ENCODE data around the gene HIGD1A. TPM values are rescaled to one million over a fixed set of nuclear protein-coding genes. Genes with fewer than 3 reads are reported as not detected.

Gene HIGD1A
- total and polyA plus RNA-seq, 9 of the 15 experiments (the other 6 are each of a cell fraction or from before 2014, with no cell fraction given) = 165 to 1,185 (median 333) TPM

DNA sequence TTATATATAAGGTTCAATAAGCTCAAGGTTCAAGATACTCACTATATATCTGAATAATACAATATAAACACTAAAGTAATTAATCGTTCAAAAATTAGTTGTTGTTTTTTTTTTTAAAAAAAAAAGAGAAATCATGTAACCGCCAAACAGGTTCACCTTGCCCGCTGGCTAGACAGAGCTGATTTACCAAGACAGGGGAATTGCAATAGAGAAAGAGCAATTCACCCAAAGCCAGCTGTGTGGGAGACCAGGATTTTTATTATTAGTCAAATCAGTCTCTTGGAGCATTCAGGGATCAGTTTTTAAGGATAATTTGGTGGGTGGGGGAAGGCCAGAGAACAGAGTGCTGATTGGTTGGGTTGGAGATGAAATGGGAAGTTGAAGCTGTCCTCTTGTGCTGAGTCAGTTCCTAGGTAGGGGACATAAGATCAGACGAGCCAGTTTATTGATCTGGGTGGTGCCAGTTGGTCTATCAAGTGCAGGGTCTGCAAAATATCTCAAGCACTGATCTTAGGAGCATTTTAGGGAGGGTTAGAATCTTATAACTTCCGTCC is 7.9 kb downstream of the HIGD1A start (continued):
- TF ChIP-seq JUND (IDR thresholded peaks at IDR 0.05; ENCODE audit: borderline replicate concordance, low read depth, low read length) (no peak), JUND (tag; IDR thresholded peaks at IDR 0.05; ENCODE audit: borderline replicate concordance, low read depth, low read length) (no peak), POLR2H (tag; IDR thresholded peaks at IDR 0.05; ENCODE audit: low read depth) (no peak), DMBX1 (CRISPR knock-in tag; IDR thresholded peaks at IDR 0.05; ENCODE audit: borderline replicate concordance) (no peak), ZNF316 (IDR thresholded peaks at IDR 0.05) (peak; percentile 69), ZNF217 (CRISPR knock-in tag; IDR thresholded peaks at IDR 0.05) (no peak)
- TF ChIP-seq, protein P1, sequence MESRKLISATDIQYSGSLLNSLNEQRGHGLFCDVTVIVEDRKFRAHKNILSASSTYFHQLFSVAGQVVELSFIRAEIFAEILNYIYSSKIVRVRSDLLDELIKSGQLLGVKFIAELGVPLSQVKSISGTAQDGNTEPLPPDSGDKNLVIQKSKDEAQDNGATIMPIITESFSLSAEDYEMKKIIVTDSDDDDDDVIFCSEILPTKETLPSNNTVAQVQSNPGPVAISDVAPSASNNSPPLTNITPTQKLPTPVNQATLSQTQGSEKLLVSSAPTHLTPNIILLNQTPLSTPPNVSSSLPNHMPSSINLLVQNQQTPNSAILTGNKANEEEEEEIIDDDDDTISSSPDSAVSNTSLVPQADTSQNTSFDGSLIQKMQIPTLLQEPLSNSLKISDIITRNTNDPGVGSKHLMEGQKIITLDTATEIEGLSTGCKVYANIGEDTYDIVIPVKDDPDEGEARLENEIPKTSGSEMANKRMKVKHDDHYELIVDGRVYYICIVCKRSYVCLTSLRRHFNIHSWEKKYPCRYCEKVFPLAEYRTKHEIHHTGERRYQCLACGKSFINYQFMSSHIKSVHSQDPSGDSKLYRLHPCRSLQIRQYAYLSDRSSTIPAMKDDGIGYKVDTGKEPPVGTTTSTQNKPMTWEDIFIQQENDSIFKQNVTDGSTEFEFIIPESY (CRISPR knock-in tag; IDR thresholded peaks at IDR 0.05) = peak; percentile 98

DNA sequence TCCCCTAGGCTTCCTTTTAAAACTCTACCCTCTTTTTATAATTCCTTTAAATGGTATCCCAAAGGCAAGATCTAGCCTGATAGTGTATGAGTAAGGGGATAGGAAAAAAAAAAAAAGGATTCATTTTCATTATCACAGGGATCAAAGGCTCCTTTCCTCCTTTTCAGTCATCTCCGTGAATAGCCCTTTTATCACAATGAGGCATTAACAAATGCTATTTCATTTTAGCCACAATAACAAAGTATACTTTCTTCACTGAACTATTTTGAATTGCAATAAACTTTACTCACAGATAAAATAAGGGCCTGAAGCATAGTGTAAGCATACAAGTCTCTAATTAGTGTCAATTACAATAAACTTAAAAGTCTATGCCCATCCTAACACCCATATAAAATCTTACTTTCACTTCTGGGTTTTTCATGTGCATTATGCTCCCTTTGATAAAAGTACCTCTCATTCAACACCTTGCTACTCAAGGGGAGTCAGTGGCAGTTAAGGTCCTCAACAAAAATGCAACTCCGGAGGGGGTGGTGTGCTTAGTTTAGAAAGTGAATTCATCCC is 8.6 kb downstream of the HIGD1A start:
- H3K4me2 ChIP-seq (ENCODE audit: insufficient read depth, low read length) = no peak overlapping the region
- peaks cover 58% of the 10 kb centered on the region for H3K79me2 ChIP-seq (ENCODE audit: control insufficient read depth, insufficient read depth, low read length)
- H3K9me1 ChIP-seq (ENCODE audit: control insufficient read depth, insufficient read depth, low read length) = no peaks in the 10 kb centered on the region
- DNase-seq (ENCODE audit: extremely low read depth in 1 of 4, low spot score in 3 of 4) (no peak), FAIRE-seq (no peak), ATAC-seq (no peak; the same call in 2 of the 3 replicates)
- CTCF ChIA-PET (ENCODE audit: low intra/inter-chr PET ratio) = no interaction called here
- WGBS (ENCODE audit: insufficient coverage, low coverage, missing lambda C conversion rate) = 91% methylated on average over 2 of the region's 2 CpGs
- no peak overlapping the region for H3K27ac ChIP-seq (ENCODE audit: extremely low read depth, low read depth, low read length)
- TSS peak; percentile 10 for BruUV-seq (replicated peaks)
- peaks cover 41% of the 10 kb centered on the region for H3K36me3 ChIP-seq (ENCODE audit: control insufficient read depth, insufficient read depth, low read length)
- no peaks in the 10 kb centered on the region for H4K20me1 ChIP-seq (replicated peaks; ENCODE audit: control insufficient read depth, insufficient read depth, low read length)
- no peak overlapping the region for H3K4me3 ChIP-seq
- H3K9ac ChIP-seq (ENCODE audit: insufficient read depth in 1 of 2, low read depth in 2 of 2, low read length in 2 of 2) = no peak overlapping the region
- POLR2A ChIA-PET = interaction anchor here (0.9 to 1.6 kb wide), 6 partner anchors 9 to 50 kb away, joined by 3 to 9 read pairs (median 4); no protein-coding TSS in a partner anchor
- H3K9me3 ChIP-seq (replicated peaks; ENCODE audit: control insufficient read depth, insufficient read depth, low read depth, low read length) = 0 out of 2 replicates have a peak, but pooled peaks cover 2% of the 10 kb centered on the region
- in situ Hi-C loops (cut with MboI) (no loop called here), intact Hi-C loops (cut with micrococcal nuclease) (no loop called here)
- no peaks in the 10 kb centered on the region for H3K27me3 ChIP-seq (ENCODE audit: control insufficient read depth in 2 of 2, insufficient read depth in 2 of 2, low read length in 2 of 2)
- H3K4me1 ChIP-seq (replicated peaks in 1 of 2; ENCODE audit: control insufficient read depth in 2 of 2, insufficient read depth in 2 of 2, low read length in 2 of 2) = peaks cover 0 to 4% of the 10 kb centered on the region in 2 experiments; a peak in 3 of 5 replicates
- no peak overlapping the region for H2AFZ ChIP-seq (ENCODE audit: low read depth, low read length)
- TF ChIP-seq, protein P2, sequence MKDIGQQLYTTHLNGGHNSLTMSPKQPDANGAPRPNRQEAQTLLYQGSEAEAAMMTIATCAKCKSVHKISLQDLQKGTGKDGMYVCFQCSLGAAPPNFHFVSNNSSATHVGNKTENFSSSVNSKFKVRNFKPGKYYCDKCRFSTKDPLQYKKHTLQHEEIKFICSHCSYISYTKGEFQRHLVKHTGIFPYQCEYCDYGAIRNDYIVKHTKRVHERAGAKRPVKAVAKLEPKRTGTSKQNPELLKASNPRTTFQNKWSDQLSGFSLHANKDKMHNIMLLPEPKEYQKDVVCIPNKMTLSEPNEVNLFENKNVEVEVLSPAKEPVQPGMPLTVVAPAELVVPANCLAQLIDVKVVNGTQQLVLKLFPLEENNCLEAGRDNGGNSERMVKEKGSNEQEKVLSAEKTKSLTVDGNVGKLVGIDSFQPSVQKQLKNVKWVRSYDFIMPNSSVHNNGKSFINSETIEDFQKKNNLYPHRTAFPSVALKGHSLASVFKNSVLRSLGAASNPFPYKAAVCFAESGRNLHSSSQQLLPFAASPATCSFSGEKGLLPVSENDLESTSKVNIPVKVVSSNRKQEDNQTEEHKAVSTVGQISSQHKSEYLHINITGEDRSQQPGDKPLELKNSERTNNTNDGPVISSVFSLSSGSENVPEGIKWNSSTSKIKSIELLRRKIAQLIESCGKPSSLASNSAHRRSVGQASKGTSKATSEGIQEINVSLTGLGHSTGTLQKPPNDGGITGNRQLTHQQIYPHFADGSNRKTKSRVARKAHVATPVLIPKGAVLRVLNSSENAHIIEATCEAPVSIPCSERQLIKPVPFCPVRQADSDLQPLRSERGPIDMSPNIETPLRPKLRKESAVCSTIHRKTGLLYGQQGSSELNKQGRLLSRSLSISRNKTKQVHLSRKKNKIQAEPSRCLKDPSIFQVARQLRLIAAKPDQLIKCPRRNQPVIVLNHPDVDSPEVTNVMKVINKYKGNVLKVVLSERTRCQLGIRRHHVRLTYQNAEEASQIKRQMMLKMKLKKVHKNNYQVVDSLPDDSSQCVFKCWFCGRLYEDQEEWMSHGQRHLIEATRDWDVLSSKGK (CRISPR knock-in tag; IDR thresholded peaks at IDR 0.05) = no peak
- TF ChIP-seq BCOR (IDR thresholded peaks at IDR 0.05) (no peak), MYNN (IDR thresholded peaks at IDR 0.05) (no peak), MYNN (CRISPR knock-in tag; IDR thresholded peaks at IDR 0.05) (no peak), ZNF134 (CRISPR knock-in tag; conservative IDR thresholded peaks at IDR 0.05) (no peak), CHD1 (IDR thresholded peaks at IDR 0.05; ENCODE audit: low read length) (no peak), ZNF347 (CRISPR knock-in tag; IDR thresholded peaks at IDR 0.05; ENCODE audit: low read depth) (no peak), NR1H2 (CRISPR knock-in tag; IDR thresholded peaks at IDR 0.05) (no peak), ZNF146 (CRISPR knock-in tag; IDR thresholded peaks at IDR 0.05; ENCODE audit: unreplicated experiment) (no peak), SMAD3 (CRISPR knock-in tag; conservative IDR thresholded peaks at IDR 0.05) (no peak)
